GM21576 (cell line): ENCODE data around the gene ABHD17B.

Experiments
- ATAC-seq: cut with Tn5 transposase; IDR thresholded peaks from one replicate; pipeline ENCODE4 v1.9.1; 2021; ENCODE audit warnings: mild to moderate bottlenecking, moderate library complexity; ENCODE audit not compliant: unreplicated experiment

The ABHD17B gene

GRCh38 chr9:71822935-71823334 is 88.1 kb downstream of the ABHD17B start:
- no peak for ATAC-seq

- no peak for ATAC-seq
Observed at GRCh38 chr9:71822456-71822855, 88.5 kb downstream of the ABHD17B start.

GRCh38 chr9:71821405-71821804 is 89.6 kb downstream of the ABHD17B start:
- ATAC-seq: no peak

GRCh38 chr9:71820403-71820921 is 90.5 kb downstream of the ABHD17B start:
- no peak for ATAC-seq

- ATAC-seq: no peak
Observed at GRCh38 chr9:71819115-71819739, 91.8 kb downstream of the ABHD17B start.

GRCh38 chr9:71816916-71817451 is 94.0 kb downstream of the ABHD17B start:
- no peak for ATAC-seq
